Measurements from ENCODE around the gene CST4. TPM values are rescaled to one million over a fixed set of nuclear protein-coding genes. Genes with fewer than 3 reads are reported as not detected.
"Not testable (repeated sequence)": the region's sequence is repeated elsewhere in the genome, so short reads cannot be mapped to it uniquely, and the experiment has no call there.

Gene CST4
- total RNA-seq, 1 donor from 2014 or later, result not detected

- DNase-seq, result no peak
Measured at GRCh38 chr20:23640671-23641667, 47.9 kb downstream of the CST4 start.

- DNase-seq, result no peak
Measured at GRCh38 chr20:23640018-23640601, 48.7 kb downstream of the CST4 start.

- no peak for DNase-seq
Measured at GRCh38 chr20:23639490-23639958, 49.3 kb downstream of the CST4 start.

GRCh38 chr20:23638309-23638708, 50.5 kb downstream of the CST4 start:
- no peak for DNase-seq

DNA sequence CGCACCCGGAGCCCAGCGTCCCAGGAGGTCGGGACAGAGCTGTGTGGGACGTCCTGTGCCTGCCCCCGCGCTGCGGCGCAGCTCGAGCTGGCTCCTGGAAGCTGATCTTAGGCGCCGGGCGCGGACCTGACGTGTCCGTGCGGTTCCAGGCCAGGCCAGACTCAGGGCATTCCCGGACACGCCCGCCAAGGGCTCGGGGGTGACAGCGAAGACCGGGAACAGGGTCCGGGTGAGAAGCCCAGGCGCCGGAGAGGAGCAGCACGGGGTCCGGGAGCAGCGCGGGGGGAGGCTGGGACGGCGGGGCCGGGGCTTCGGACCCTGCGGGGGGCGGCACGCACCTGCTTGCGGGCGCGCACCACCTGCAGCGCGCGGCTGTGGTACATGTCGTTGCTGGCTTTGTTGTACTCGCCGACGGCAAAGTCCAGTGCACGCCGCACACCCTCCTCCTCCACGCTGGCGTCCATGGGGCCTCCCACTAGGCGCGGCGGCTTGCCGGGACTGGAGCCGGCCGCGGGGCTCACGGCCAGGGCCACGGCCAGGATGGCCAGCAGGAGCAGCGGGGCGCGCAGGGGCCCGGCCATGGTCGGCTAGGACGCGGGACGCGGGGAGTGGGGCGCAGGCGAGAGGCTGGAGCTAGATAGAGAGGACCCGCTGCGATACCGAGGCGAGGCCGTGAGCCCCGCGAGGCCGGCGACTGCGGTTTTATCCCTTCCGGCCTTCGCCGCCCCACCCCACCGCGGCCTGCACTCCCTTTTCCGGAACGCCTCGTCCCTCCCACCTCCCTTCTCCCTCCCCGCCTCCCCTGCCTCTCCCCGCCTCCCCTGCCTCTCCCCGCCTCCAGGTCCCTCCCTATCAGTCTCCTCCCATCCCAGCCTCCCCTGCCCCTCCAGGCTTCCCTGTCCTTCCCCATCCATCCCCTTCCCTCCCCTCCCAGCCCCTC, 51.3 kb downstream of the CST4 start, which contains the start of gene CST3:
Gene CST3 (minus strand): TSS at position 674 of the 940 bp plus-strand sequence. CDS start 93 bp downstream, at position 581.
- peak; percentile 89 for DNase-seq

DNA sequence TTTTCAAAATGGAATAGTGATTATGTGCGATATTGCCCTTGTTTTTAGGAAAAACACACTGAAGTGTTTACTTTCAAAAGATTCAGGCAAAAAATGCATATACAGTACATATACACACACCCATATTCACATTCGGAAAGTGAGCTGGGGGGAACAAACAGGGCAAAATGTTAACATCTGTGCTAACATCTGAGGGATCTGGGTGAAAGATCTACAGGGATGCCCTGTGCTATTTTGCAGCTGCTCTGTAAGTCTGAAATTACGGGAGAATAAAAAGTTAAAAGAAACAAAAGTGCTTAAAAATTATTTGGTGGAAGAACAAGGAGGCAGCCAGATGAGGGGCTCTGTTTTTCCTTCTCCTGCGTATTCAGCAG, 51.9 kb downstream of the CST4 start:
- DNase-seq, result no peak

DNA sequence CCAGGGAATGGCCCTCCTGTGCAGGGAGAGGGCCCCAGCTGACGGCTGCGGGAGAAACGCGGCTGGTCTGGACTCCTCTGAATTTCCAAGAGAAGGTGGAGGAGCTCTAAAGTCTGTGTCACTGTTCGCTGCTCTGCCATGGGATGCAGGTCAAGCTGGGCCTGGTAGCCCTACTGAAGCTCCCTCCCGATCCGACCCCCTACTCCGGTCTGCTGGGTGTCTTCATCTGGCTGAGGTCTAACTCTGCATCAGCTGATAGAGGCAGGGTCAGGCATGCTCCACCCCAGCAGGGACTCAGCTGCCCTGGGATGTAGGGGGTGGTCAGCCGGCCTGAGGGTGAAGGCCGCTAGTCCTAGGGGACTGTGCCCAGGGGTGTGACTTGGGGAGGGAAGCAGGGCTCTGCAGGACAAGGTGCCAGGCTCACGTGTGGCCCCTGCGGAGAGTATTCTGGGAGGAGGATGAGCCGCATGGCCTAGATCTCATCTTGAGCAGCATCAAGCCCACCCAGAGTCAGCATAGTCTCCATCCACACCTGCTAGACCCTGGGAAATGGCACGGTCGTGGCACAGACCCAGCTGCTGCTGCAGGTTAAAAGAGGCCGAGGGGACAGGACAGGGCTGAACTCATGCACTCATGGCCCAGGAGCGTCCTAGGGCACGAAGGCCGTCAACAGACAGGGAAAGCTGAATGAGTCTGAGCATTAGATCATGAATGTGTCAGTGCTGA, 52.5 kb downstream of the CST4 start:
- no peak for DNase-seq

DNA sequence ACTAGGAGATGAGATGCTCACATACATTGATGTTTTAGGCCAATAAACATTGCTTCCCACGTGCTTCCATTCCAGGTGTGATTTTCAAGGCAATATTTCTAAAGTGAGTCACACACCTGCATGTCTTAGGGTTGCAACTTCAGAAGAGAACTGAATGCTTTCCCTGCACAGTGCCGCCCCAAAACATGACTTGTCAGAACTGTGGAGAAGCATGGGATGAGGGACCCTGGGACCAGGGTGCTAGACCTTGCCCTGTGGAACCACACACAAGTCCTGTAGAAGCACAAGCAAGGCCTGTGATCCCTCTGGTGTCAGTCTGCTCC, 53.1 kb downstream of the CST4 start:
- DNase-seq, result not testable (repeated sequence)

Small RNAs within 50 kb of the gene (small RNA-seq; reads per million reads assigned to genes)
- gene CST2P1 (ENCODE audit: low replicate concordance), result not detected

Other genes with a start within 250 kb of the CST4 start
- gene CSTL1, start 249.4 kb downstream of the CST4 start, total RNA-seq, result not detected
- gene CST11, start 236.2 kb downstream of the CST4 start, total RNA-seq, result not detected
- not detected for gene CST8, start 197.9 kb downstream of the CST4 start, total RNA-seq
- gene CST9L, start 120.6 kb downstream of the CST4 start, total RNA-seq, result not detected
- gene CST9, start 83.1 kb downstream of the CST4 start, total RNA-seq, result not detected
- 229 TPM for gene CST3, start 51.1 kb downstream of the CST4 start, total RNA-seq
- gene CST1, start 61.9 kb upstream of the CST4 start, total RNA-seq, result not detected
- not detected for gene CST2, start 137.7 kb upstream of the CST4 start, total RNA-seq
- gene CST5, start 190.7 kb upstream of the CST4 start, total RNA-seq, result not detected

Measured in tongue (tissue), 3 donors.